SK-N-MC (cell line): ENCODE results near the gene PELI3.

Experiments
- EZH2 ChIP-seq: fragments of 200-600 bp; sonication (generic); IDR thresholded peaks from one replicate; pipeline ENCODE4 v1.6.1; 2017; ENCODE audit warnings: antibody characterized with exemption
- POLR2AphosphoS5 ChIP-seq: IDR thresholded peaks from 2 replicates; pipeline ENCODE4 v1.6.1; 2012; ENCODE audit warnings: mild to moderate bottlenecking, low read depth, low read length, borderline replicate concordance

- TF ChIP-seq EZH2 (no peak), POLR2AphosphoS5 (no peak)
These were observed 3.3 kb downstream of the PELI3 start for GRCh38 chr11:66470015-66470414.
